Measurements from ENCODE around the gene R3HDM1. TPM values are rescaled to one million over a fixed set of nuclear protein-coding genes. Genes with fewer than 3 reads are reported as not detected.

The R3HDM1 gene
- total RNA-seq, 1 donor: 12.3 TPM

- DNase-seq (ENCODE audit: insufficient read length, low spot score, missing footprints): no peak
- Histone ChIP-seq H3K27me3 (ENCODE audit: insufficient read depth, low read length) (no peaks in the 10 kb centered on the region), H3K9me3 (ENCODE audit: low read depth, low read length) (no peaks in the 10 kb centered on the region), H3K27ac (ENCODE audit: low read depth, low read length) (no peak overlapping the region), H3K79me2 (ENCODE audit: insufficient read depth, low read length) (peaks cover 43% of the 10 kb centered on the region), H3K4me3 (ENCODE audit: insufficient read depth, low read length) (no peak overlapping the region), H3K4me2 (ENCODE audit: insufficient read depth, low read length) (no peak overlapping the region), H3K36me3 (ENCODE audit: insufficient read depth, low read length) (no peaks in the 10 kb centered on the region), H2AFZ (ENCODE audit: low read length) (no peak overlapping the region), H3K4me1 (ENCODE audit: insufficient read depth, low read length) (no peaks in the 10 kb centered on the region), H4K20me1 (ENCODE audit: insufficient read depth, low read length) (peaks cover 4% of the 10 kb centered on the region)
- no peak for TF ChIP-seq CTCF (IDR thresholded peaks at IDR 0.05; ENCODE audit: extremely low read depth, low read depth, low read length)
These were observed 20.1 kb downstream of the R3HDM1 start for GRCh38 chr2:135551356-135551755.

GRCh38 chr2:135552887-135553286 is 21.6 kb downstream of the R3HDM1 start:
- H4K20me1 ChIP-seq (ENCODE audit: insufficient read depth, low read length): peaks cover 4% of the 10 kb centered on the region
- no peak overlapping the region for H2AFZ ChIP-seq (ENCODE audit: low read length)
- peaks cover 46% of the 10 kb centered on the region for H3K79me2 ChIP-seq (ENCODE audit: insufficient read depth, low read length)
- no peak for DNase-seq (ENCODE audit: insufficient read length, low spot score, missing footprints)
- H3K4me2 ChIP-seq (ENCODE audit: insufficient read depth, low read length): no peak overlapping the region
- no peaks in the 10 kb centered on the region for H3K4me1 ChIP-seq (ENCODE audit: insufficient read depth, low read length)
- no peak overlapping the region for H3K4me3 ChIP-seq (ENCODE audit: insufficient read depth, low read length)
- H3K27ac ChIP-seq (ENCODE audit: low read depth, low read length): no peak overlapping the region
- no peak for TF ChIP-seq CTCF (IDR thresholded peaks at IDR 0.05; ENCODE audit: extremely low read depth, low read depth, low read length)
- no peaks in the 10 kb centered on the region for H3K36me3 ChIP-seq (ENCODE audit: insufficient read depth, low read length)
- no peaks in the 10 kb centered on the region for H3K9me3 ChIP-seq (ENCODE audit: low read depth, low read length)
- no peaks in the 10 kb centered on the region for H3K27me3 ChIP-seq (ENCODE audit: insufficient read depth, low read length)

DNA sequence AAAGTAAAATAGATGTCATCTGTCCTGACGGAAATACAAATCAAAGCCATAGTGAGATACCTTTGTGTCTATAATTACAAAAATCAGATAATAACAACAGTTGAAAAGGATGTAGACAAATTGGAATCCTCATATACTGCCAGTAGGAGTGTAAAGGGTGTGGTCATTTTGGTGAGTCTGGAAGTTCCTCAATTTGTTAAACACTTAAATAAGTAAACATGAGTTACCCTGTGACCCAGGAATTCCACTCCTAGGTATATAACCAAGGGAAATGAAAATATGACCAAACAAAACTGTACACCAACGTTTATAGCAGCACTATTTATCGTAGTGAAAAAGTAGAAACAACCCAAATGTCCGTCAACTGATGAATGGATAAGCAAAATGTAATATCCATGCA is 24.0 kb downstream of the R3HDM1 start:
- H3K79me2 ChIP-seq (ENCODE audit: insufficient read depth, low read length): peaks cover 45% of the 10 kb centered on the region
- no peaks in the 10 kb centered on the region for H3K9me3 ChIP-seq (ENCODE audit: low read depth, low read length)
- TF ChIP-seq CTCF (IDR thresholded peaks at IDR 0.05; ENCODE audit: extremely low read depth, low read depth, low read length): no peak

GRCh38 chr2:135557530-135557929 is 26.2 kb downstream of the R3HDM1 start:
- H3K79me2 ChIP-seq (ENCODE audit: insufficient read depth, low read length): peaks cover 37% of the 10 kb centered on the region
- DNase-seq (ENCODE audit: insufficient read length, low spot score, missing footprints): peak; percentile 23
- no peak for TF ChIP-seq CTCF (IDR thresholded peaks at IDR 0.05; ENCODE audit: extremely low read depth, low read depth, low read length)
- H4K20me1 ChIP-seq (ENCODE audit: insufficient read depth, low read length): peaks cover 4% of the 10 kb centered on the region
- H3K27ac ChIP-seq (ENCODE audit: low read depth, low read length): no peak overlapping the region
- no peaks in the 10 kb centered on the region for H3K9me3 ChIP-seq (ENCODE audit: low read depth, low read length)
- no peak overlapping the region for H3K4me2 ChIP-seq (ENCODE audit: insufficient read depth, low read length)
- H3K27me3 ChIP-seq (ENCODE audit: insufficient read depth, low read length): no peaks in the 10 kb centered on the region
- H3K4me1 ChIP-seq (ENCODE audit: insufficient read depth, low read length): no peaks in the 10 kb centered on the region
- H3K36me3 ChIP-seq (ENCODE audit: insufficient read depth, low read length): no peaks in the 10 kb centered on the region
- H3K4me3 ChIP-seq (ENCODE audit: insufficient read depth, low read length): no peak overlapping the region
- no peak overlapping the region for H2AFZ ChIP-seq (ENCODE audit: low read length)

More for the DNA sequence above, 24.0 kb downstream of the R3HDM1 start:
- Histone ChIP-seq H2AFZ (ENCODE audit: low read length) (no peak overlapping the region), H3K27me3 (ENCODE audit: insufficient read depth, low read length) (no peaks in the 10 kb centered on the region), H4K20me1 (ENCODE audit: insufficient read depth, low read length) (peaks cover 8% of the 10 kb centered on the region), H3K4me1 (ENCODE audit: insufficient read depth, low read length) (no peaks in the 10 kb centered on the region), H3K27ac (ENCODE audit: low read depth, low read length) (no peak overlapping the region), H3K4me3 (ENCODE audit: insufficient read depth, low read length) (no peak overlapping the region), H3K4me2 (ENCODE audit: insufficient read depth, low read length) (no peak overlapping the region), H3K36me3 (ENCODE audit: insufficient read depth, low read length) (no peaks in the 10 kb centered on the region)
- no peak for DNase-seq (ENCODE audit: insufficient read length, low spot score, missing footprints)

Data from osteoblast (primary cell).